Tibial nerve (tissue), 4 donors: ENCODE measurements around the gene CAPN14. TPM values are rescaled to one million over a fixed set of nuclear protein-coding genes. Genes with fewer than 3 reads are reported as not detected.

Experiments
- DNase-seq, 2 donors: peaks; one replicate each; pipeline ENCODE4 v3.0.0-alpha.2; 2019; ENCODE audit warnings: low spot score in 2 of 2
- H3K27ac ChIP-seq, 4 donors: fragments of 200-600 bp; sonication (generic) in 3 of 4; one replicate each; pipeline ENCODE4 v1.5.1; 2017 to 2019; ENCODE audit warnings: mild to moderate bottlenecking in 1 of 4
- H3K27me3 ChIP-seq, 2 donors: fragments of 200-600 bp; sonication (generic) in 1 of 2; one replicate each; pipeline versions ENCODE4 v1.5.1 to v1.6.0; 2017 to 2019
- H3K36me3 ChIP-seq, 3 donors: fragments of 200-600 bp; sonication (generic); one replicate each; pipeline ENCODE4 v1.5.1; 2018 to 2019
- H3K4me1 ChIP-seq, 4 donors: fragments of 200-600 bp; sonication (generic) in 3 of 4; one replicate each; pipeline ENCODE4 v1.5.1; 2017 to 2019
- H3K4me3 ChIP-seq, 4 donors: fragments of 200-600 bp; sonication (generic) in 3 of 4; one replicate each; pipeline ENCODE4 v1.5.1; 2017 to 2019; ENCODE audit warnings: mild to moderate bottlenecking in 1 of 4, moderate library complexity in 1 of 4
- H3K9me3 ChIP-seq, 4 donors: fragments of 200-600 bp; sonication (generic) in 3 of 4; one replicate each; pipeline ENCODE4 v1.5.1; 2017 to 2019
- CTCF ChIP-seq, 5 experiments: fragments of 200-600 bp in 3 of 5; fragments of 450-650 bp in 2 of 5; sonication (generic) in 3 of 5; IDR thresholded peaks; one replicate each; pipeline ENCODE4 v1.5.1; 2016 to 2019; ENCODE audit warnings: antibody characterized with exemption in 5 of 5, mild to moderate bottlenecking in 3 of 5, moderate library complexity in 2 of 5
- EP300 ChIP-seq, 2 donors: sonication (generic); formaldehyde crosslinking; IDR thresholded peaks; one replicate each; pipeline ENCODE4 v1.6.1; 2017; ENCODE audit warnings: antibody characterized with exemption in 2 of 2, mild to moderate bottlenecking in 1 of 2
- POLR2A ChIP-seq, 2 donors: fragments of 450-650 bp; IDR thresholded peaks; one replicate each; pipeline ENCODE4 v1.6.1; 2017; ENCODE audit warnings: antibody characterized with exemption in 2 of 2, mild to moderate bottlenecking in 2 of 2, moderate library complexity in 2 of 2
- WGBS, 2 donors: methylation state at CpG; one replicate each; pipeline ENCODE4 v1.1.5; 2018; 5-methylcytosine and 5-hydroxymethylcytosine counted together
- total RNA-seq, 4 donors: library from RNA; depleted of rRNA; stranded (reverse); fragments of >200 nt; gene quantifications; one replicate each; pipeline ENCODE4 v1.1.0, GENCODE V29; 2016

CAPN14 gene
- total RNA-seq, 4 donors from 2014 or later, result not detected

DNA sequence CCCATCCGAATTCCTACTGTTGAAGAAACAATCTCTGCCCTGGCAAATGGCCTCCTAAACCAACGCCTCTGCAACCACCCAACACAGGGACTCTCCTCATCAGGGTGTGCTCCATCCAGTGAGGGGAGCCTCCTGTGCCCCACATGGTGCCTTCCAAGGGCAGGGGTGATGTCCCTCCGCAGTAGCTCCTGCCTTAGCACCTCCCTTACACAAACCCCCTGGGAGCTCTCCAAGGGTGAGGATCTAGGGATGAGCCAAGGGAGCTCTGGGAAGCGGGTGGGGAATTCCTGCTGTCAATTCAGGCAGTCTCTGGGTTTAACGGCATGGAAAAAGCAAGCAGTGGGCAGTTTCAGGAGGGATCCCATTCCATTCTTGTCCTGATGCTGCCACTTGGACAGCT is 82.8 kb downstream of the CAPN14 start:
- H3K27me3 ChIP-seq, result peaks cover 0 to 57% of the 10 kb centered on the region in 2 donors
- WGBS, 2 donors, result 80 to 84% methylated on average over 5 of the region's 5 CpGs

GRCh38 chr2:31132786-31133185 is 84.5 kb downstream of the CAPN14 start:
- DNase-seq, result no peak
- Histone ChIP-seq H3K4me1 (peaks cover 0 to 12% (median 9%) of the 10 kb centered on the region in 4 donors), H3K27me3 (peaks cover 0 to 40% of the 10 kb centered on the region in 2 donors), H3K27ac (no peak overlapping the region), H3K36me3 (no peaks in the 10 kb centered on the region), H3K4me3 (no peak overlapping the region), H3K9me3 (no peaks in the 10 kb centered on the region)
- WGBS, 2 donors, result 86 to 90% methylated on average over 5 of the region's 5 CpGs
- TF ChIP-seq POLR2A (IDR thresholded peaks at IDR 0.05) (no peak), EP300 (IDR thresholded peaks at IDR 0.05) (no peak), CTCF (IDR thresholded peaks at IDR 0.05) (no peak)

More for the DNA sequence above, 82.8 kb downstream of the CAPN14 start:
- no peak for DNase-seq
- peaks cover 0 to 24% (median 15%) of the 10 kb centered on the region in 4 donors for H3K4me1 ChIP-seq
- H3K9me3 ChIP-seq, result no peaks in the 10 kb centered on the region
- no peak for TF ChIP-seq EP300 (IDR thresholded peaks at IDR 0.05)
- TF ChIP-seq POLR2A (IDR thresholded peaks at IDR 0.05), result no peak
- TF ChIP-seq CTCF (IDR thresholded peaks at IDR 0.05), result no peak
- H3K36me3 ChIP-seq, result no peaks in the 10 kb centered on the region
- H3K4me3 ChIP-seq, result no peak overlapping the region
- H3K27ac ChIP-seq, result no peak overlapping the region

DNA sequence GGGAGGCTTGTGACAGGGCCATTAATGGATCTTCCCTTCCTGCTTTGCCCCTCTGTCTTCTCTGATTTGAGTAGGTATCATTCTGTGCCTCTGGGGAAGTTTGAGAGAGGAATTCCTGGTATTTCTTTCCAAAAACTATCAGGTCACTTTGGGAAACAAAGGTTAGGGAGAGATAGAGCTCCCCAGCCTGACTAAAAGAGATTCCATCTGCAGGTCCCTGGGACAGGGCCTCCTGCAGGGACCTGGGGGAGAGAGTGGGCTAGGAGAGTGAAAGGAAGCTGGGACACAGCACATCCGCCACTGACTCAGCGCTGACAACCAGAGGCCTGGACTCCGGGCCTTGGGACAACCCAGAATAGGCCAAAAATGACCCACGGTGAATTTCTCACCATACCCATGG is 85.4 kb downstream of the CAPN14 start:
- no peak for TF ChIP-seq POLR2A (IDR thresholded peaks at IDR 0.05)
- no peak for TF ChIP-seq EP300 (IDR thresholded peaks at IDR 0.05)
- no peak for TF ChIP-seq CTCF (IDR thresholded peaks at IDR 0.05)
- Histone ChIP-seq H3K27ac (no peak overlapping the region), H3K4me3 (no peak overlapping the region), H3K4me1 (peaks cover 0 to 3% (median 1%) of the 10 kb centered on the region in 4 donors), H3K9me3 (no peaks in the 10 kb centered on the region), H3K27me3 (peaks cover 0 to 31% of the 10 kb centered on the region in 2 donors), H3K36me3 (no peaks in the 10 kb centered on the region)
- no peak for DNase-seq
- WGBS, 2 donors, result 67 to 77% methylated on average over 4 of the region's 4 CpGs

- Histone ChIP-seq H3K9me3 (no peaks in the 10 kb centered on the region), H3K36me3 (no peaks in the 10 kb centered on the region), H3K4me3 (no peak overlapping the region), H3K27me3 (peaks cover 0 to 8% of the 10 kb centered on the region in 2 donors), H3K4me1 (no peaks in the 10 kb centered on the region), H3K27ac (no peak overlapping the region)
- no peak for DNase-seq
- no peak for TF ChIP-seq POLR2A (IDR thresholded peaks at IDR 0.05)
- 50 to 54% methylated on average over 6 of the region's 6 CpGs for WGBS, 2 donors
Measured at GRCh38 chr2:31129375-31130171, 87.7 kb downstream of the CAPN14 start.

GRCh38 chr2:31127931-31128330 is 89.4 kb downstream of the CAPN14 start:
- no peak overlapping the region for H3K27ac ChIP-seq
- no peaks in the 10 kb centered on the region for H3K9me3 ChIP-seq
- no peak overlapping the region for H3K4me3 ChIP-seq
- H3K36me3 ChIP-seq, result no peaks in the 10 kb centered on the region
- H3K27me3 ChIP-seq, result peaks cover 0 to 4% of the 10 kb centered on the region in 2 donors
- 79% methylated on average over 3 of the region's 3 CpGs for WGBS, 2 donors
- TF ChIP-seq POLR2A (IDR thresholded peaks at IDR 0.05) (no peak), CTCF (IDR thresholded peaks at IDR 0.05) (no peak), EP300 (IDR thresholded peaks at IDR 0.05) (no peak)
- DNase-seq, result no peak
- no peaks in the 10 kb centered on the region for H3K4me1 ChIP-seq
